NCI-H460 (cell line): Measurements from ENCODE around the gene DYNLT1. TPM values are rescaled to one million over a fixed set of nuclear protein-coding genes. Genes with fewer than 3 reads are reported as not detected.
"Not testable (repeated sequence)": the region's sequence is repeated elsewhere in the genome, so short reads cannot be mapped to it uniquely, and the experiment has no call there.

Experiments
- DNase-seq: peaks from one replicate; pipeline ENCODE4 v3.0.0-alpha.2; 2016; ENCODE audit warnings: low read depth; ENCODE audit errors: extremely low read depth
- total RNA-seq: library from RNA; depleted of rRNA; stranded (reverse); fragments of >200 nt; shearing (Covaris generic); gene quantifications from 2 replicates; pipeline ENCODE4 v1.2.3, GENCODE V29; 2014

DYNLT1 gene
- total RNA-seq, 1 experiment from 2014 or later = 66.9 TPM

- no peak for DNase-seq
Measured at GRCh38 chr6:158645064-158646022, 800 bp upstream of the DYNLT1 start.

- DNase-seq = no peak
Measured at GRCh38 chr6:158643836-158644230, 710 bp downstream of the DYNLT1 start.

GRCh38 chr6:158642097-158642601 is 2.4 kb downstream of the DYNLT1 start:
- no peak for DNase-seq

- no peak for DNase-seq
Measured at GRCh38 chr6:158640519-158640918, 4.0 kb downstream of the DYNLT1 start.

- no peak for DNase-seq
Measured at GRCh38 chr6:158639056-158639455, 5.5 kb downstream of the DYNLT1 start.

- no peak for DNase-seq
Measured at GRCh38 chr6:158638324-158638854, 6.2 kb downstream of the DYNLT1 start.

GRCh38 chr6:158636778-158637177 is 7.8 kb downstream of the DYNLT1 start:
- no peak for DNase-seq

GRCh38 chr6:158635427-158636073 is 9.0 kb downstream of the DYNLT1 start:
- DNase-seq = no peak

GRCh38 chr6:158634695-158635426 is 9.7 kb downstream of the DYNLT1 start:
- no peak for DNase-seq

GRCh38 chr6:158633127-158633526 is 11.4 kb downstream of the DYNLT1 start:
- no peak for DNase-seq

GRCh38 chr6:158632538-158633119 is 11.9 kb downstream of the DYNLT1 start:
- DNase-seq = not testable (repeated sequence)

- DNase-seq = peak; percentile 37
Measured at GRCh38 chr6:158631678-158632537, 12.6 kb downstream of the DYNLT1 start.

GRCh38 chr6:158630938-158631616 is 13.5 kb downstream of the DYNLT1 start:
- no peak for DNase-seq

GRCh38 chr6:158629367-158630221 is 14.9 kb downstream of the DYNLT1 start:
- DNase-seq = no peak

GRCh38 chr6:158628542-158628941 is 16.0 kb downstream of the DYNLT1 start:
- DNase-seq = no peak

GRCh38 chr6:158627940-158628211 is 16.7 kb downstream of the DYNLT1 start:
- DNase-seq = no peak

GRCh38 chr6:158627168-158627939 is 17.2 kb downstream of the DYNLT1 start:
- DNase-seq = no peak
